ENCODE data around the gene SLC27A6.

Gene SLC27A6

DNA sequence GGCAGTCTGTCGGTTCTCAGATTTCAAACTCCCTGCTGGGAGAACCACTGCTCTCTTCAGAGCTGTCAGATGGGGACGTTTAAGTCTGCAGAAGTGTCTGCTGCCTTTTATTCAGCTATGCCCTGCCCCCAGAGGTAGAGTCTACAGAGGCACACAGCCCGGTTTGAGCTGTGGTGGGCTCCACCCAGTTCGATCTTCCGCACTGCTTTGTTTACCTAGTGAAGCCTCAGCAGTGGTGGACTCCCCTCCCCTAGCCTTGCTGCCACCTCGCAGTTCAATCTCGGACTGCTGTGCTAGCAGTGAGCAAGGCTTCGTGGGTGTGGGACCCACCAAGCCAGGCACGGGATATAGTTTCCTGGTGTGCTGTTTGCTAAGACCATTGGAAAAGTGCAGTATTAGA lies 8.0 kb downstream of the SLC27A6 start:
- DNase-seq (ENCODE audit: low read depth) = no peak
- H3K4me3 ChIP-seq (ENCODE audit: low read depth, low read length) = peak overlapping the region; percentile 36
- TF ChIP-seq CTCF (IDR thresholded peaks at IDR 0.05; ENCODE audit: control insufficient read depth, extremely low read depth, insufficient read depth) = no peak

DNA sequence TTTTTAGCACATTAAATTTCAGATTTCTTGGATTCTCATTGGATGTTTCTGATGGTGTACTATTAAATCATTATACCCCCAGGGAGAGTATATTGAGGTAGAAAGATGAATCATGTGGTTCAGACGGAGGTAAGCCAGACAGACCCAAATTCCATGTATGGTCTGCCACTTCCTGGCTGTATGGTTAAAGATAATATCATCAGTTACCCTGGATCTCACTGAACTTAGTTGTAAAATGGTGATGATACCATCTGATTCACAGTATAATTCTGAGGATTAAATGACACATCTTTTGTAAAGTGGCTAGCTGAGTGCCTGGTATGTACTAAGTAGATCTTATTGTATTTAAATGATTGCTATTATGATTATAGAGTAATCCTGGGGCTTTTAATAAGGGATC lies 9.3 kb downstream of the SLC27A6 start:
- no peak for TF ChIP-seq CTCF (IDR thresholded peaks at IDR 0.05; ENCODE audit: control insufficient read depth, extremely low read depth, insufficient read depth)
- no peak for DNase-seq (ENCODE audit: low read depth)
- H3K4me3 ChIP-seq (ENCODE audit: low read depth, low read length) = no peak overlapping the region

DNA sequence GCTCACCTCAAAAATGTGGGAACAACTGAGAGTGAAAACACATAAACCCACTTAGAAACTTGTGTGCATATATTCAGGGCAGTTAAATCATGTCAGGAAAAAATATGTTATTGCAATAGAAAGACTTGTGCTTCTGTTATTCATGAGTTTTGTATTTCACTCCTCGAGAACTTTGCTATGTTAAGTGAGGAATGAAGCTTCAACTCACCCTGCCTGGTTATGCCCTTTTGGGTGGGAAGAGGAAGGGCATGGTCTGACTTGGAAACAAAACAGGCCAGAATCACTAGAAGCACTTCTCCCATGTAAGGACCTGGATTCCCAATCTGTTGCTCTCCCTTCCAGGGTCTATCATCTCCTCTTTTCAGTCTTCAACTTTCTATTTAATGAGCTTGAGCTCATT lies 14.5 kb downstream of the SLC27A6 start:
- no peak for TF ChIP-seq CTCF (IDR thresholded peaks at IDR 0.05; ENCODE audit: control insufficient read depth, extremely low read depth, insufficient read depth)

DNA sequence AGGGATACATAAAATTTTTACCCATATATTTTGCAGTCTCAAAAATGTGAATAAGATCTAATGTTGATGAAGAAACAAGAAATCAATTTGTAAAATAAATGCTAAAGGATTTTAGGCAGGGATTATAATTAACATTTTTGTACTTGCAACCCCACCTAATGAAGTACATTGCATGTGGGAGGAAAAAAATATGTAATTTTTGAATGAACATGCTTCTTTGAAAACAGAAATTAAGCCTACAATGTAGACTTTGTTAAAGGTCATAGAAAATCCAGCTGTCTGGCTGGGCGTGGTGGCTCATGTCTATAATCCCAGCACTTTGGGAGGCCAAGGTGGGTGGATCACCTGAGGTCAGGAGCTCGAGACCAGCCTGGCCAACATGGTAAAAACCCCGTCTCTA lies 15.6 kb downstream of the SLC27A6 start:
- TF ChIP-seq CTCF (IDR thresholded peaks at IDR 0.05; ENCODE audit: control insufficient read depth, extremely low read depth, insufficient read depth) = no peak
- H3K4me3 ChIP-seq (ENCODE audit: low read depth, low read length) = no peak overlapping the region
- no peak for DNase-seq (ENCODE audit: low read depth)

More for the DNA sequence above, 14.5 kb downstream of the SLC27A6 start:
- no peak for DNase-seq (ENCODE audit: low read depth)
- H3K4me3 ChIP-seq (ENCODE audit: low read depth, low read length) = no peak overlapping the region

DNA sequence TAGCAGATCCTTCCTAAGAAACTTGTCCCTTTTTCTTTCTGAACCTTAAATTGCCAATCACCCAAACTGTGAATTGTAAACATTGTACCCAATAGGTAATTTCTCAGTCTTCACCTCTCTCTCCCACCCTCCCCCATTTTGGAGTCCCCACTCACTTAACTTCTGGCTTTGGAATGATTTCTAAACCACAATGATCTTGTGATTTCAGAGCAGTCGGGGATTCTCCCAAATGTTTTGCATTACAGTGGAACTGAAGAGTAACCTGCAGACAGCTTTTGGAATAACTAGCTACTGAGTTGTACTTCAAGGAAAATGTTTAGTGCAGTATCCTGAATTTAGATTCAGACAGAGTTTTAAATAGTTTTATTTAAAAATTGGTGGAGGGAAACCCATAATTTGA lies 19.2 kb downstream of the SLC27A6 start:
- DNase-seq (ENCODE audit: low read depth) = no peak
- TF ChIP-seq CTCF (IDR thresholded peaks at IDR 0.05; ENCODE audit: control insufficient read depth, extremely low read depth, insufficient read depth) = no peak
- no peak overlapping the region for H3K4me3 ChIP-seq (ENCODE audit: low read depth, low read length)

DNA sequence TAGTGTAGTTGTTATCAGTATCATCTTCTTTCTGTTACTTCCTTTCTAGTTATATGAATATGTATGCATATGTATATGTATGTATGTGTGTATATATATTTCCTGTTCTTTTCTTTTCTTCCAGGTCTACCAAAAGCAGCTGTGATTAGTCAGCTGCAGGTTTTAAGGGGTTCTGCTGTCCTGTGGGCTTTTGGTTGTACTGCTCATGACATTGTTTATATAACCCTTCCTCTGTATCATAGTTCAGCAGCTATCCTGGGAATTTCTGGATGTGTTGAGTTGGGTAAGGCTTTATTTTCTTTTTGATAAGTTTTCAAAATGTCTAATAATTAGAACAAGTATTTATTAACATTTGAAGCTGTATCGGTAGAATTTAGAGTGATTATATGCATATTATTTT lies 23.2 kb downstream of the SLC27A6 start:
- DNase-seq (ENCODE audit: low read depth) = no peak
- H3K4me3 ChIP-seq (ENCODE audit: low read depth, low read length) = no peak overlapping the region
- TF ChIP-seq CTCF (IDR thresholded peaks at IDR 0.05; ENCODE audit: control insufficient read depth, extremely low read depth, insufficient read depth) = no peak

GRCh38 chr5:129001841-129002526 lies 36.7 kb downstream of the SLC27A6 start:
- no peak for TF ChIP-seq CTCF (IDR thresholded peaks at IDR 0.05; ENCODE audit: control insufficient read depth, extremely low read depth, insufficient read depth)
- DNase-seq (ENCODE audit: low read depth) = no peak
- H3K4me3 ChIP-seq (ENCODE audit: low read depth, low read length) = no peak overlapping the region

Measured in LNCaP clone FGC (cell line).